Activated CD4-positive, alpha-beta T cell treated with anti-CD3 and anti-CD28 coated beads for 36 hours (primary cell): ENCODE data around the gene STUM. TPM values are rescaled to one million over a fixed set of nuclear protein-coding genes. Genes with fewer than 3 reads are reported as not detected.

Experiments used
- ATAC-seq: fragments of 200-7000 bp; cut with Tn5 transposase; one replicate; pipeline ENCODE4 v1.10.0; 2021; ENCODE audit warnings: mild to moderate bottlenecking, moderate library complexity
- CTCF ChIA-PET: fragments of 350-600 bp; sonication (Branson Sonifier 250); formaldehyde crosslinking; loops from one replicate; lab custom pipeline; 2021; ENCODE audit warnings: antibody characterized with exemption; lab: Charles Lee
- POLR2A ChIA-PET: fragments of 350-600 bp; sonication (Branson Sonifier 250); formaldehyde crosslinking; loops from one replicate; lab custom pipeline; 2021; ENCODE audit warnings: antibody characterized with exemption, inconsistent platforms; lab: Charles Lee
- DNase-seq: peaks from one replicate; pipeline ENCODE4 v3.0.0-alpha.2; 2020
- H3K27ac Mint-ChIP-seq: one replicate; pipeline ENCODE4 v1.8.0; 2021; ENCODE audit warnings: mixed read lengths
- H3K27me3 Mint-ChIP-seq: one replicate; pipeline ENCODE4 v1.8.0; 2021; ENCODE audit warnings: mixed read lengths
- H3K36me3 Mint-ChIP-seq: one replicate; pipeline ENCODE4 v1.8.0; 2021; ENCODE audit warnings: low read depth, mixed read lengths
- H3K4me1 Mint-ChIP-seq: one replicate; pipeline ENCODE4 v1.8.0; 2021; ENCODE audit warnings: mixed read lengths
- H3K4me3 Mint-ChIP-seq: one replicate; pipeline ENCODE4 v1.8.0; 2021; ENCODE audit warnings: mild to moderate bottlenecking, moderate library complexity, mixed read lengths
- H3K9me3 Mint-ChIP-seq: one replicate; pipeline ENCODE4 v1.8.0; 2021; ENCODE audit warnings: low read depth, mixed read lengths
- intact Hi-C, 2 experiments: fragments of 100-400 bp; cut with DNase I in 1 of 2; cut with micrococcal nuclease in 1 of 2; formaldehyde crosslinking; loops; one replicate each; pipeline versions ENCODE4 v1.14.2 to v1.15.1; 2022 to 2024; cut with DNase I, micrococcal nuclease
- total RNA-seq, 2 experiments: library from RNA; stranded (reverse); gene quantifications; one replicate each; pipeline ENCODE4 v1.2.3, GENCODE V29; 2021

STUM gene
- total RNA-seq, 2 experiments from 2014 or later, result not detected

DNA sequence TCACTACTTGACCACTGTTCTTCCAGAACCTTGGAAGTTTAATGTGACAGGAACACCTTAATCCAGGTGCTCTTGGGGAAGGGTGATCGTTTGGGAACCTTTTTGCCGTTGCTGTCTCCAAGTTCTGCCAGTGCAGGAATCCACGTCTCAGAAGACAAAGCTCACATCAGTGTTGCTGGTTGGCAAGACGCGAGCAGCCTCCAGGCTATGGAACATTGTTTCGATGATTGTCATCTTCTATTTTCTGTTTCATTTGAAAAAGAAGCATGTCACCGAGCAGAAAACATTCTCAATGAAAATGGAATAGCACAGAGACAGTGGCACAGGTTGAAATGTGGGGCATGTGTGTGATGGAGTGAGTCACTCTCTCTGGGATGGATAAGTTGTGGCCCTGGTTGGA lies 11.7 kb downstream of the STUM start:
- no peak overlapping the region for H3K4me3 Mint-ChIP-seq
- peaks cover 3% of the 10 kb centered on the region for H3K27me3 Mint-ChIP-seq
- H3K36me3 Mint-ChIP-seq, result no peaks in the 10 kb centered on the region
- POLR2A ChIA-PET, result no interaction called here
- CTCF ChIA-PET, result interaction anchor here (0.8 kb wide), 1 partner anchor 9 kb away, joined by 3 read pairs; no protein-coding TSS in a partner anchor
- H3K4me1 Mint-ChIP-seq, result no peaks in the 10 kb centered on the region
- intact Hi-C loops, result no loop called here
- DNase-seq (no peak), ATAC-seq (no peak)
- H3K9me3 Mint-ChIP-seq, result no peaks in the 10 kb centered on the region
- no peak overlapping the region for H3K27ac Mint-ChIP-seq

DNA sequence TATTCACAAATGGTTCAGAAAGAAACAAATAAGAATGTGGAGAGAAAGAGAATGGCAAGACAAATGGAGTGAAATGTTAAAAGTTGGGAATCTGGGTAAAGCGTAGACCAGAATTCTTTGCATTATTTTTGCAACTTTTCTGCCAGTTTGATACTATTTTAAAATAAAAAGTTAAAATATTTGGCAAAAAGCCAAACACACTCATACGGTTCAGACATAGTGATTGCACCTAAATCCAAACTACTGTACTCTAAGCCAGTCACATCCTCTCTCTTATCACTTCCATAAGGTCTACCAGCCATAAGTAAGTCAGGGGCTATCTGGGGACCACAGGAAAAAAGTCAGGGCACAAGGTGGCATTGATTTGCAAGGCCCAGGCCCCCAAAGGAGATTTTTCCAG lies 14.4 kb downstream of the STUM start:
- no peak for ATAC-seq
- intact Hi-C loops, result no loop called here
- ChIA-PET POLR2A (no interaction called here), CTCF (interaction anchor here (0.6 kb wide), 1 partner anchor 1288 kb away, joined by 3 read pairs; no protein-coding TSS in a partner anchor)
- Mint-ChIP-seq H3K27ac (no peak overlapping the region), H3K36me3 (no peaks in the 10 kb centered on the region), H3K27me3 (peaks cover 2% of the 10 kb centered on the region), H3K4me3 (no peak overlapping the region), H3K9me3 (no peaks in the 10 kb centered on the region), H3K4me1 (no peaks in the 10 kb centered on the region)
- DNase-seq, result no peak

GRCh38 chr1:226563666-226564065 lies 15.1 kb downstream of the STUM start:
- Mint-ChIP-seq H3K4me1 (no peaks in the 10 kb centered on the region), H3K9me3 (no peaks in the 10 kb centered on the region), H3K36me3 (no peaks in the 10 kb centered on the region), H3K27ac (no peak overlapping the region), H3K27me3 (peaks cover 2% of the 10 kb centered on the region), H3K4me3 (no peak overlapping the region)
- DNase-seq (no peak), ATAC-seq (no peak)
- intact Hi-C loops, result no loop called here
- ChIA-PET CTCF (interaction anchor here (0.7 kb wide), 1 partner anchor 17 kb away, joined by 3 read pairs; no protein-coding TSS in a partner anchor), POLR2A (interaction anchor here (0.8 kb wide), 1 partner anchor 103 kb away, joined by 3 read pairs; no protein-coding TSS in a partner anchor)

DNA sequence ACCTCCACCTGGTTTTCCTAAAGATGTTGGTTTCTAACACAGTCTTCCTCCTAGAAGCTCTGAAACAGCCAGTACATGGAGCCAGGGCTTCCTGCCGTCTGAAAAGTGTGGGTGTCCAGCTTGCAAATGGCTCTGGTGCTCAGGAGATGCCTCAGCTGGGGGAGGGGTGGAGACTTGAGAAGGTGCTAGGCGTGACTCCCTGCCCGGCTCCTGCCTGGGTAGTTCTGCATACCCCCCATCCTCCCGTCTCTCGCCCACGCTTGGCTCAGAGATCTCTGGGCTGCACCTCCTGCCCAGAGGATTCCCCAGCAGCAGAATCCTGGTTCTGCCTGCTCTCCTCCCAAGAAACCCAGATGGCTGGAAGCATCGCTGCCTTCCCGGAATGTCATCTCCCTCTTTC lies 16.9 kb downstream of the STUM start:
- no peak for DNase-seq
- no peak for ATAC-seq
- H3K4me1 Mint-ChIP-seq, result no peaks in the 10 kb centered on the region
- intact Hi-C loops, result no loop called here
- H3K27ac Mint-ChIP-seq, result no peak overlapping the region
- H3K27me3 Mint-ChIP-seq, result peaks cover 2% of the 10 kb centered on the region
- ChIA-PET CTCF (no interaction called here), POLR2A (no interaction called here)
- H3K36me3 Mint-ChIP-seq, result no peaks in the 10 kb centered on the region
- no peaks in the 10 kb centered on the region for H3K9me3 Mint-ChIP-seq
- no peak overlapping the region for H3K4me3 Mint-ChIP-seq

DNA sequence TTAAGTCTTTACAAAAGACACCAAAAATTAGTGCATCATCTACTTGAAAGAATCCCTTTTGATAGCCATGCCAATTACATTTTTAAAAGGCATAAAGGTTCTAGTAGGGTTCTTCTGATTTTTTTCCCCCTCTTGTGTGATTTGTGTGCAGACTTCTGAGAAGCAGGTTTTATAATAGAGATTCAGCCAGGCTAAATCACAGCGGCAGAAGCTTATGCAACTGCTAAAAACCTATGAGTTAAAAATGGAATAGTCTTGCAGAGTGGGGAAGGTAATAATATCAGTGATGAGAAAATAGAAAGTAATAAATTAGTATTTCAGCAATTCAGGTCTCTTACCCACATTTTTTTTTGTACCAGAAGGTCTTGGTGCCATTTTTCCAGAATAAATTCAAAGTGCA lies 17.7 kb downstream of the STUM start:
- DNase-seq, result no peak
- POLR2A ChIA-PET, result no interaction called here
- Mint-ChIP-seq H3K27ac (no peak overlapping the region), H3K4me1 (no peaks in the 10 kb centered on the region), H3K27me3 (peaks cover 2% of the 10 kb centered on the region), H3K4me3 (no peak overlapping the region), H3K9me3 (no peaks in the 10 kb centered on the region), H3K36me3 (no peaks in the 10 kb centered on the region)
- intact Hi-C loops, result no loop called here
- CTCF ChIA-PET, result no interaction called here
- ATAC-seq, result no peak

- intact Hi-C loops, result no loop called here
- H3K36me3 Mint-ChIP-seq, result no peaks in the 10 kb centered on the region
- no peaks in the 10 kb centered on the region for H3K9me3 Mint-ChIP-seq
- no peak for DNase-seq
- ChIA-PET POLR2A (interaction anchor here (0.6 kb wide), 1 partner anchor 53 kb away, joined by 3 read pairs; no protein-coding TSS in a partner anchor), CTCF (interaction anchor here (0.5 kb wide), 1 partner anchor 364 kb away, joined by 3 read pairs; no protein-coding TSS in a partner anchor)
- H3K27me3 Mint-ChIP-seq, result peaks cover 2% of the 10 kb centered on the region
- H3K27ac Mint-ChIP-seq, result no peak overlapping the region
- ATAC-seq, result no peak
- no peak overlapping the region for H3K4me3 Mint-ChIP-seq
- no peaks in the 10 kb centered on the region for H3K4me1 Mint-ChIP-seq
Observed at GRCh38 chr1:226566760-226567159, 18.2 kb downstream of the STUM start.

DNA sequence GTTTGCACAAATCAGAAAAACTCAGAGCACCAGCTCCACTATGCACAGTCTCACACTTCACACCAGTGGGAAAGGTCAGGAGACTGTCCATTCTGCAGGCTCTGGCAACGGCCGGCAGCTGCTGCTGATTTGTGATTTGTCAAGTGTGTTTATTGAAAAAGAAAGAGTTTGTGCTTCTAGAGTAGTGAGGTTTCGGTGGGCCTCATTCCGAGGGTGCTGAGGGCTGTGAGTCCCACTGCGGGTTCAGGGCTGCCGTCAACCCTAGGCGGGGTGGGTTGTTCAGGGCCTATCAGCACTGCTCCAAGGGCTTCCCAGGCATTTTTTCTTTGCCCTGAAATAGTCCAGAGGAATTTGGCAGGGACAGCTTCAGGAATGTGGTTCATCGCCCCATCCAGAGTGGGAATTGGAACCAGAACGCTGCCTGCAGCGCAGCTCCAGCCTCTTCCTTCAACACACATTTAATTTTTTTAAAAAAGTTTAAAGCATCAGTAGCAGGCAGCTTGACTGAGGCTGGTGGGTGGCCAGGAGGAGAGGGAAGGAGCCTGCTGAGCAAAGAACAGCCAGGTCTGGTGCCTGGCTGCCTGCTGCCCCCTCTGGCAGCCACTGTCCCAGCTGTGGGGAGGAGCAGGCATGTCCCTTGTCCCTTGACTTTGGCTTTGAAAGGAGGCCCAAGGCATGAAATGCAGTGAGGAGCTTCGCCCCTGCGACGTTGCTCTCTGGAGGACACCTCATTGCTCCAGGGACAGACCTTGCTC lies 19.7 kb downstream of the STUM start:
- Mint-ChIP-seq H3K36me3 (no peaks in the 10 kb centered on the region), H3K4me1 (no peaks in the 10 kb centered on the region), H3K4me3 (no peak overlapping the region), H3K27ac (no peak overlapping the region), H3K9me3 (no peaks in the 10 kb centered on the region), H3K27me3 (peaks cover 2% of the 10 kb centered on the region)
- ATAC-seq (no peak), DNase-seq (peak; percentile 12)
- intact Hi-C loops, result no loop called here
- ChIA-PET CTCF (interaction anchor here (0.5 to 1.3 kb wide), 3 partner anchors 44 to 351 kb away, joined by 3 read pairs; no protein-coding TSS in a partner anchor), POLR2A (no interaction called here)

DNA sequence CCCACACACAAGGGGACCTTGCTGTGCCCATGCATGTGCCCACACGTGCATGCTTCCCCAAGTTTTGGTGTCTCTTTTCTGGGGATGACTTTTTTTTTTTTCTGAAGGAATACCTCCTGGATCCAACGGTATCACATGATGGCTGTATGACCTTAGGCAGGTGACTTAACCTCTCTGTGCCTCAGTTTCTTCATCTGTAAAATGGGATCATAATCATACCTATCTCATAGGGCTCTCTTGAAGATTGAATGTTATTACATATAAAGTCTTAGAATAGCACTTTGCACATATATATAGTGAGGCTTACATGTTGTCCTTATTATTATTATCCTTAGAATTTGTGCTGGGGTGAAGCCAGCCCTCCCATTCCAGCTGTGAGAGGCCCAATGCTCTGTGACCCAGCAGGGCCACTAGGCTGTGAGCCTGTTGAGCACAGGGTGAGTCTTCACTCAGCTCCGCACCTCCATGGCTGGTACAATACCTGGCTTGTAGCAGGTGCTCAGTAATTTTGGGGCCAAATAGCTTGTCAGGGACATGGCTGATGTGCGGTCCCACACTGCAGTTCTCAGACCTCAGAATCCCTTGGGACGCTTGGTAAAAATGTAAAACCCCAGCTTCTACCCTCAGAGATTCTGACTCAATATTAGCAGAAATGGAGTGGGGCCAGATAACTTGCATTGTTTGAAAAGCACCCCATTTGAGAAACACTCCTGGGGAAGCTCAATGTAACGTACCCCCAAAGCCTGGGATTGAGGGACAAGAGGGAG lies 20.6 kb downstream of the STUM start:
- no peaks in the 10 kb centered on the region for H3K36me3 Mint-ChIP-seq
- H3K4me1 Mint-ChIP-seq, result no peaks in the 10 kb centered on the region
- ATAC-seq (no peak), DNase-seq (no peak)
- no peak overlapping the region for H3K27ac Mint-ChIP-seq
- ChIA-PET CTCF (interaction anchor here (0.9 to 1.9 kb wide), 4 partner anchors 12 to 78 kb away, joined by 3 to 7 read pairs (median 4); no protein-coding TSS in a partner anchor), POLR2A (no interaction called here)
- H3K9me3 Mint-ChIP-seq, result no peaks in the 10 kb centered on the region
- H3K4me3 Mint-ChIP-seq, result no peak overlapping the region
- intact Hi-C loops, result no loop called here
- H3K27me3 Mint-ChIP-seq, result peaks cover 2% of the 10 kb centered on the region

GRCh38 chr1:226569879-226570547 lies 21.4 kb downstream of the STUM start:
- no peak overlapping the region for H3K4me3 Mint-ChIP-seq
- CTCF ChIA-PET, result interaction anchor here (0.7 to 1.9 kb wide), 4 partner anchors 12 to 1752 kb away, joined by 3 to 7 read pairs (median 4); partner anchors contain the start of gene PARP1
- peak; percentile 63 for ATAC-seq
- intact Hi-C loops, result no loop called here
- H3K4me1 Mint-ChIP-seq, result no peaks in the 10 kb centered on the region
- POLR2A ChIA-PET, result no interaction called here
- H3K27me3 Mint-ChIP-seq, result peaks cover 2% of the 10 kb centered on the region
- peak; percentile 43 for DNase-seq
- no peak overlapping the region for H3K27ac Mint-ChIP-seq
- H3K36me3 Mint-ChIP-seq, result no peaks in the 10 kb centered on the region
- no peaks in the 10 kb centered on the region for H3K9me3 Mint-ChIP-seq

GRCh38 chr1:226571893-226572292 lies 23.3 kb downstream of the STUM start:
- no peaks in the 10 kb centered on the region for H3K36me3 Mint-ChIP-seq
- DNase-seq, result no peak
- CTCF ChIA-PET, result no interaction called here
- peaks cover 2% of the 10 kb centered on the region for H3K27me3 Mint-ChIP-seq
- no peak overlapping the region for H3K4me3 Mint-ChIP-seq
- intact Hi-C loops, result no loop called here
- no peaks in the 10 kb centered on the region for H3K9me3 Mint-ChIP-seq
- no peaks in the 10 kb centered on the region for H3K4me1 Mint-ChIP-seq
- ATAC-seq, result no peak
- POLR2A ChIA-PET, result no interaction called here
- H3K27ac Mint-ChIP-seq, result no peak overlapping the region

DNA sequence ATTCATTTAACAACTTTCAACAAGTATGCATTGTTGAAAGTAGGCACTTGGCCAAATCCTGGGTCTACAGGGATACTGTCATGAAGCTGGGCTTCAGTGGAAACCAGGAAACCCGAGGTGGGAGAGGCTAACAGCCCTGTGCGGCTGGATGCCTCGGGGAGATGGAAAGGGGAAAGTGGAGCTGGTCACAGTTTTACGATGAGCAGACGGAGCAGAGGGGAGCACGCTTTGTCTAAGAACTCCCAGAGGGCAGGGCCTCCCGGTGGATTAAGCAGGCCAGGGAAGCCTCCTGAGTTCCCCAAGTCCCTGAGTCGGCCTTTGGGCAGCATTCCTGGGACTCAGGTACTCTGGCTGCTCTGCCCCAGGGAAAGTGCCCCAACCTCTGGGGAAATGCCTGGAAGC lies 23.8 kb downstream of the STUM start:
- DNase-seq (no peak), ATAC-seq (no peak)
- ChIA-PET CTCF (no interaction called here), POLR2A (no interaction called here)
- intact Hi-C loops, result no loop called here
- Mint-ChIP-seq H3K4me3 (no peak overlapping the region), H3K36me3 (no peaks in the 10 kb centered on the region), H3K27ac (no peak overlapping the region), H3K9me3 (no peaks in the 10 kb centered on the region), H3K27me3 (peaks cover 2% of the 10 kb centered on the region), H3K4me1 (no peaks in the 10 kb centered on the region)
